ENCODE measurements around the gene ORC1. TPM values are rescaled to one million over a fixed set of nuclear protein-coding genes. Genes with fewer than 3 reads are reported as not detected.

Gene ORC1
- total RNA-seq, 1 experiment from 2014 or later = 25.6 TPM

- no peaks in the 10 kb centered on the region for H4K20me1 ChIP-seq (ENCODE audit: insufficient read depth)
Observed at GRCh38 chr1:52402860-52403240, 1.4 kb downstream of the ORC1 start.

More at GRCh38 chr1:52402860-52403240, 1.4 kb downstream of the ORC1 start:
- DNase-seq (ENCODE audit: low read depth, low spot score) (no peak), ATAC-seq (no peak)
- TF ChIP-seq TCF7L2 (IDR thresholded peaks at IDR 0.05; ENCODE audit: borderline replicate concordance, extremely low read depth, insufficient read depth, insufficient read length) (no peak), EGR1 (IDR thresholded peaks at IDR 0.05; ENCODE audit: low read depth) (no peak), SRF (IDR thresholded peaks at IDR 0.05; ENCODE audit: low read depth) (no peak), ATF3 (IDR thresholded peaks at IDR 0.05) (no peak), ZFX (IDR thresholded peaks at IDR 0.05) (no peak), ELF1 (IDR thresholded peaks at IDR 0.05; ENCODE audit: borderline replicate concordance, low read depth) (no peak), SIN3A (IDR thresholded peaks at IDR 0.05; ENCODE audit: low read depth) (no peak), EZH2phosphoT487 (IDR thresholded peaks at IDR 0.05; ENCODE audit: borderline replicate concordance) (no peak), FOSL1 (IDR thresholded peaks at IDR 0.05; ENCODE audit: low read depth) (no peak), RAD21 (IDR thresholded peaks at IDR 0.05; ENCODE audit: low read depth) (no peak), CBX3 (IDR thresholded peaks at IDR 0.05; ENCODE audit: low read depth) (no peak), POLR2A (IDR thresholded peaks at IDR 0.05; ENCODE audit: borderline replicate concordance, extremely low read depth, insufficient read depth, insufficient read length) (no peak), POLR2AphosphoS5 (IDR thresholded peaks at IDR 0.05; ENCODE audit: low read depth, low read length) (no peak), SP1 (IDR thresholded peaks at IDR 0.05; ENCODE audit: low read depth) (no peak), JUND (IDR thresholded peaks at IDR 0.05) (no peak), ZNF274 (IDR thresholded peaks at IDR 0.05; ENCODE audit: low read depth, low read length) (no peak), EZH2 (IDR thresholded peaks at IDR 0.05) (no peak), REST (IDR thresholded peaks at IDR 0.05; ENCODE audit: low read depth) (no peak), MAX (IDR thresholded peaks at IDR 0.05) (no peak), ZBTB33 (IDR thresholded peaks at IDR 0.05; ENCODE audit: extremely low read depth, insufficient replicate concordance, low read length) (no peak)
- H3K36me3 ChIP-seq (ENCODE audit: control insufficient read depth in 1 of 2, insufficient read depth in 2 of 2, low read length in 2 of 2) = peaks cover 7 to 30% of the 10 kb centered on the region in 2 experiments
- intact Hi-C loops (cut with micrococcal nuclease) = no loop called here
- H3K27me3 ChIP-seq (ENCODE audit: insufficient read depth, low read length) = no peaks in the 10 kb centered on the region
- peak overlapping the region; percentile 93; the same call in 1 of the 2 replicates for H3K27ac ChIP-seq (ENCODE audit: low read depth, low read length)
- peak overlapping the region; percentile 77 for H3K4me2 ChIP-seq (ENCODE audit: low read length)
- peak overlapping the region; percentile 98 for H3K9ac ChIP-seq (ENCODE audit: low read length)
- BruUV-seq (replicated peaks) = no TSS peak
- RAD21 ChIA-PET (ENCODE audit: low non-redundant PET in 1 of 2, low total read pairs in 2 of 2, uncharacterized antibody in 2 of 2, unreplicated experiment in 2 of 2) = no interaction called here
- POLR2A ChIA-PET = no interaction called here
- H3K9me3 ChIP-seq (ENCODE audit: control insufficient read depth in 1 of 2, insufficient read depth in 1 of 2, low read depth in 1 of 2, low read length in 2 of 2) = no peaks in the 10 kb centered on the region
- no peak overlapping the region for H2AFZ ChIP-seq (ENCODE audit: low read depth, low read length, poor library complexity, severe bottlenecking)
- peak overlapping the region; percentile 99 for H3K4me3 ChIP-seq (replicated peaks in 1 of 2; ENCODE audit: low read depth in 1 of 2, low read length in 2 of 2)
- peaks cover 76% of the 10 kb centered on the region for H3K79me2 ChIP-seq (ENCODE audit: insufficient read depth, low read length)
- peaks cover 2 to 14% of the 10 kb centered on the region in 2 experiments; a peak in 2 of 4 replicates for H3K4me1 ChIP-seq (ENCODE audit: control insufficient read depth in 1 of 2, insufficient read depth in 2 of 2, low read length in 2 of 2)
- CTCF ChIA-PET = no interaction called here
- H3K9me2 ChIP-seq (ENCODE audit: insufficient read depth) = no peaks in the 10 kb centered on the region

Data from HCT116 (cell line).